ENCODE results near the gene CD109. TPM values are rescaled to one million over a fixed set of nuclear protein-coding genes. Genes with fewer than 3 reads are reported as not detected.

CD109 gene
- total RNA-seq: 44.4 and 80.0 TPM in 2 replicates

DNA sequence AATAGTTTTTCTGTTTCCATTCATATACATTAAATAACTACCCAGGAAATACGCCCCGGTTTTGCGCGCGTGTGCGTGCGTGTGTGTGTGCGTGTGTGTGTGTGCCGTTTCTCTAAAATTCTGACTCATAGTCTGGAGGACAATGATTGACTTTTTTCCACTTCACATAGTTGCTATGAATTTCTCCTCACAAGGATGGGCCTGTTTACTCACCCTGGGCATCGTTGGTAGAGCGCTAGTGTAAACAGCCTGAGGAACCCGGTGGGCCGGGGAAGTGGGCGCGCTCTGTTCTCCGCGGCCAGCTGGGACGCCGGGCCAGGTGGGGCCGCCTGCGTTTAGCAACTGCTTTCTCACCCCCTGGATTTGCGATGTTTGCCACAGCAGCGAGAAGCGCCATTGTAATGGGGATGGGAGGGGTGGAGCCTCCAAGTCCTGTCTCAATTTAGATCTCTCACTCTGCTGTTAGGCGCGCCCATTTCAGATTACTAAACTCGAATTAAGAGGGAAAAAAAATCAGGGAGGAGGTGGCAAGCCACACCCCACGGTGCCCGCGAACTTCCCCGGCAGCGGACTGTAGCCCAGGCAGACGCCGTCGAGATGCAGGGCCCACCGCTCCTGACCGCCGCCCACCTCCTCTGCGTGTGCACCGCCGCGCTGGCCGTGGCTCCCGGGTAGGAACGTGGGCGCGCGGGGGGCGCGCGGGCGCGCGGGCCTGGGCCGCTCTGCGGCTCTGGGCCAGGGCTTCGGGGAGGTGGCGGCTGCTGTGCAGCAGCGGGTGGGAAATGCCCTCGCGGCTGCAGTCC, at the start of gene CD109:
Gene CD109, plus strand, starts transcription at position 585 of the 803 bp plus-strand sequence. Its CDS starts 13 bp downstream, at position 598.

DNA sequence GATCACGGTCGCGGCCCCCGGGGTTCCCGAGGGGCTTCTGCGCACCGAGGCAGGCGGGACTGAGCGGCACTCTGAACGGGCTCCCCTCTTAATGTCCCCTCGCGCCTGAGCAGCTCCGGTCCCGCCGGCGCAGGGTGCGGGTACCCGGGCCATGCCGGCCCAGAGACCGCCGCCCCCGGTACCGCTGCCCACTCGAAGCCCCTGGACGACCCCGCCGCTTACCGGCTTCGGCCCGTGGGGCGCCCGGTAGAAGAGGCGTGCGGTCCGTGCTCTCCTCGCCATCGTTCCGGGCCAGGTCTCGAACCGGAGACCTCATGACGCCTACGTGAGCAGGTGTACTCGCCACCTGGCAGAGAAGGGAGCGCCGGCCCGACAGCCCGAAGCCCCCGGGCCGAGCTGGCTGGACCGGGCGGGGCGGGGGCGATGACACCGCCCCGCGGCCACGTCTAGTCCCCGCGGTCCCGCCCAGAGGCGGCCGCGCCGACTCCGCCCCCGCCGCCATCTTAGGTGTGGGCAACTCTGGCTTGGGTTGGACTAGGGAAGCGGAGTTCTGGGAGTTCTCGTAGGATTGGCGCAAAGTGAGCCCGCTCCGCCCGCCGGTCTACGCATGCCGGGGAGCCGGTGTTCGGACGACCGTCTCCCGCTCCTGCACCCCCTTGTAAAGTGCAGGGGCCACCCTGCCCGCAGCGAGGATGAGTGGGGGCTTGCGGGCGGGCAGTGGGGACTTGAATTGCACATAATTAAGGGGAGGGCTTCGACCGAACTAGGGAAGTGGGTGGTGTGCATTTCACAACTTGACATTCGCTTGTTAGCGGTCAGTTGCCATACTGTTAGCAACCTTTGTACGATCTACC, 42.2 kb upstream of the CD109 start, which contains the start of gene SLC17A5:
Gene SLC17A5, minus strand, starts transcription at position 422 of the 854 bp plus-strand sequence. Its CDS starts 106 bp downstream, at position 316.

Other genes with a start within 250 kb of the CD109 start
- gene CGAS, start 243.9 kb upstream of the CD109 start, total RNA-seq: 10.9 and 20.0 TPM in 2 replicates
- gene MTO1, start 234.5 kb upstream of the CD109 start, total RNA-seq: 45.3 and 48.8 TPM in 2 replicates
- gene EEF1A1, start 175.2 kb upstream of the CD109 start, total RNA-seq: 10,563 and 23,837 TPM in 2 replicates
- gene SLC17A5, start 42.2 kb upstream of the CD109 start, total RNA-seq: 44.6 and 49.7 TPM in 2 replicates